ENCODE results near the gene DIP2B. TPM values are rescaled to one million over a fixed set of nuclear protein-coding genes. Genes with fewer than 3 reads are reported as not detected.

The DIP2B gene
- total RNA-seq, 1 experiment from 2014 or later = 20.0 TPM

DNA sequence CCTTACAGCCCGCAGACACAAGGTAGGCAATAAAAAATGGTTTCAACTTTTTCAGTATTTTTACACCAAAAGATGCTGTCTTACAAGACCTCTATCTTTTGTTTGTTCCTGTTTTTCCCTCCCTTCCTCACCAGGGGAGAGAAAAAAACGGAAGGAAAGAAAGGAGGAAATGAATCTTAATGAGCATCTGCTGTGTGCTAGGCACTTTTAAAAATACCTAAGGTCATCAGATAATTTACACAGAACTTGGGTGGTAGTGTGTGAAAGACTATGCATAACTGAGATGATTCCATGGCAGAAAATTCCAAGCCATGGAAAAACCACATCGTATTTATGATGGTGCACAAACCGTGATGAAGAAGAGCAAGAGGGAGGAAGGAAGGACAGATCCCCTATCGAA lies 121.2 kb downstream of the DIP2B start:
- H3K79me2 ChIP-seq (ENCODE audit: insufficient read depth, low read length) = no peaks in the 10 kb centered on the region

More for the DNA sequence above, 121.2 kb downstream of the DIP2B start:
- Histone ChIP-seq H3K9me3 (ENCODE audit: control insufficient read depth, low read depth, low read length) (no peaks in the 10 kb centered on the region), H3K4me2 (ENCODE audit: insufficient read depth, insufficient read length, low read length) (no peak overlapping the region), H3K23ac (ENCODE audit: insufficient read length, low read depth, low read length) (no peak overlapping the region), H2BK12ac (ENCODE audit: insufficient read length, low read depth, low read length) (no peak overlapping the region), H2BK20ac (ENCODE audit: low read depth, low read length, poor library complexity, severe bottlenecking) (no peak overlapping the region), H3K4ac (ENCODE audit: low read depth, low read length) (no peak overlapping the region), H4K8ac (replicated peaks; ENCODE audit: insufficient read length, low read depth, low read length) (no peak overlapping the region), H3K18ac (ENCODE audit: insufficient read length, low read depth, low read length) (no peak overlapping the region), H3K23me2 (ENCODE audit: insufficient read length, low read depth, low read length, poor library complexity, severe bottlenecking) (no peaks in the 10 kb centered on the region), H4K91ac (ENCODE audit: insufficient read length, low read depth, low read length) (no peak overlapping the region), H3K27ac (ENCODE audit: insufficient read length, low read depth, low read length) (no peak overlapping the region), H2BK15ac (ENCODE audit: low read depth, low read length) (no peak overlapping the region), H3K14ac (ENCODE audit: insufficient read depth, low read length) (no peak overlapping the region), H3K9ac (ENCODE audit: extremely low read depth, insufficient read length, low read length) (no peak overlapping the region), H3K56ac (ENCODE audit: insufficient read length, low read depth, low read length) (no peak overlapping the region), H3K4me1 (ENCODE audit: insufficient read depth, low read length) (peaks cover 14% of the 10 kb centered on the region; the same call in 1 of the 2 replicates), H2BK120ac (ENCODE audit: low read depth, low read length, poor library complexity, severe bottlenecking) (no peak overlapping the region), H2AK5ac (ENCODE audit: insufficient read length, low read length) (no peak overlapping the region), H3K79me1 (ENCODE audit: insufficient read depth, low read depth, low read length, poor library complexity, severe bottlenecking) (no peaks in the 10 kb centered on the region), H2AFZ (ENCODE audit: low read length) (no peak overlapping the region), H2BK5ac (ENCODE audit: insufficient read length, low read length) (no peak overlapping the region), H3T11ph (ENCODE audit: low read length) (no peak overlapping the region), H3K27me3 (ENCODE audit: insufficient read depth, low read length) (no peaks in the 10 kb centered on the region), H4K5ac (ENCODE audit: insufficient read length, low read depth, low read length) (no peak overlapping the region), H4K20me1 (ENCODE audit: control insufficient read depth, insufficient read depth, insufficient read length) (no peaks in the 10 kb centered on the region)
- WGBS (ENCODE audit: extremely low coverage, insufficient read length, low lambda C conversion rate) = no CpG with 5 or more reads among the region's 5 CpGs
- Mint-ChIP-seq H3K9me3 (no peaks in the 10 kb centered on the region), H3K27ac (peak overlapping the region in 1 of 3 experiments; percentile 83; a peak in 3 of 7 replicates), H3K4me1 (peaks cover 30% of the 10 kb centered on the region in 2 experiments), H3K27me3 (ENCODE audit: low read depth) (no peaks in the 10 kb centered on the region), H3K36me3 (ENCODE audit: insufficient read depth in 1 of 3, low read depth in 3 of 3) (peaks cover 7 to 16% (median 11%) of the 10 kb centered on the region in 3 experiments; a peak in 6 of 7 replicates), H3K4me3 (no peak overlapping the region)
- no peak for DNase-seq
- TF ChIP-seq, protein P1, sequence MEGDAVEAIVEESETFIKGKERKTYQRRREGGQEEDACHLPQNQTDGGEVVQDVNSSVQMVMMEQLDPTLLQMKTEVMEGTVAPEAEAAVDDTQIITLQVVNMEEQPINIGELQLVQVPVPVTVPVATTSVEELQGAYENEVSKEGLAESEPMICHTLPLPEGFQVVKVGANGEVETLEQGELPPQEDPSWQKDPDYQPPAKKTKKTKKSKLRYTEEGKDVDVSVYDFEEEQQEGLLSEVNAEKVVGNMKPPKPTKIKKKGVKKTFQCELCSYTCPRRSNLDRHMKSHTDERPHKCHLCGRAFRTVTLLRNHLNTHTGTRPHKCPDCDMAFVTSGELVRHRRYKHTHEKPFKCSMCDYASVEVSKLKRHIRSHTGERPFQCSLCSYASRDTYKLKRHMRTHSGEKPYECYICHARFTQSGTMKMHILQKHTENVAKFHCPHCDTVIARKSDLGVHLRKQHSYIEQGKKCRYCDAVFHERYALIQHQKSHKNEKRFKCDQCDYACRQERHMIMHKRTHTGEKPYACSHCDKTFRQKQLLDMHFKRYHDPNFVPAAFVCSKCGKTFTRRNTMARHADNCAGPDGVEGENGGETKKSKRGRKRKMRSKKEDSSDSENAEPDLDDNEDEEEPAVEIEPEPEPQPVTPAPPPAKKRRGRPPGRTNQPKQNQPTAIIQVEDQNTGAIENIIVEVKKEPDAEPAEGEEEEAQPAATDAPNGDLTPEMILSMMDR (conservative IDR thresholded peaks at IDR 0.05) = no peak

Data from H9 (cell line).